Cardiac fibroblast (primary cell): ENCODE measurements around the gene CLRN3.

Experiments
- DNase-seq, 2 donors: peaks; one replicate each; pipeline versions ENCODE4 v3.0.0 to v3.0.0-alpha.2; 2010; ENCODE audit warnings: low read depth in 2 of 2
- H3K4me3 ChIP-seq, 2 donors: replicated peaks in 1 of 2; 1 replicate in 1 of 2; 2 replicates in 1 of 2; pipeline ENCODE4 v1.5.1; 2011; ENCODE audit warnings: low read depth in 2 of 2, low read length in 2 of 2, mild to moderate bottlenecking in 2 of 2, moderate library complexity in 1 of 2
- TF ChIP-seq, protein P1 (sequence below): IDR thresholded peaks from one replicate; pipeline ENCODE4 v1.5.1; 2011; ENCODE audit warnings: low read depth, mild to moderate bottlenecking, low read length, inconsistent platforms

CLRN3 gene

DNA sequence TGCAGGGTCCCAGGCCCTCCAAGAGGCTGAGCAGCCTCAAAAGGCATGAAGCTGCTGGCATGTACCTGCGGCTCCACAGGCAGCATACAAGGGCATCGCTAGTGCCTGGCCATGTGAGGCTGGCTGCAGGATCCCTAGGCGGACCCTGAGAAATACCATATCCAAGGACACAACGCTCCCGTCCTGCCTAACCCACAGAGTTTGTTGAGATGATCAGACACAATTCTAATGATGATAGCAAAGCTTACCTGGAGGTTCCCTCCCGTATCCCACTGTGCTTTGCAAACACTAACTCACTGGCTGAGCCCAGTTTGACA, 17.3 kb downstream of the CLRN3 start:
- H3K4me3 ChIP-seq = no peak overlapping the region
- TF ChIP-seq, protein P1, sequence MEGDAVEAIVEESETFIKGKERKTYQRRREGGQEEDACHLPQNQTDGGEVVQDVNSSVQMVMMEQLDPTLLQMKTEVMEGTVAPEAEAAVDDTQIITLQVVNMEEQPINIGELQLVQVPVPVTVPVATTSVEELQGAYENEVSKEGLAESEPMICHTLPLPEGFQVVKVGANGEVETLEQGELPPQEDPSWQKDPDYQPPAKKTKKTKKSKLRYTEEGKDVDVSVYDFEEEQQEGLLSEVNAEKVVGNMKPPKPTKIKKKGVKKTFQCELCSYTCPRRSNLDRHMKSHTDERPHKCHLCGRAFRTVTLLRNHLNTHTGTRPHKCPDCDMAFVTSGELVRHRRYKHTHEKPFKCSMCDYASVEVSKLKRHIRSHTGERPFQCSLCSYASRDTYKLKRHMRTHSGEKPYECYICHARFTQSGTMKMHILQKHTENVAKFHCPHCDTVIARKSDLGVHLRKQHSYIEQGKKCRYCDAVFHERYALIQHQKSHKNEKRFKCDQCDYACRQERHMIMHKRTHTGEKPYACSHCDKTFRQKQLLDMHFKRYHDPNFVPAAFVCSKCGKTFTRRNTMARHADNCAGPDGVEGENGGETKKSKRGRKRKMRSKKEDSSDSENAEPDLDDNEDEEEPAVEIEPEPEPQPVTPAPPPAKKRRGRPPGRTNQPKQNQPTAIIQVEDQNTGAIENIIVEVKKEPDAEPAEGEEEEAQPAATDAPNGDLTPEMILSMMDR = no peak
- no peak for DNase-seq

- DNase-seq = no peak
- TF ChIP-seq, protein P1 = no peak
- H3K4me3 ChIP-seq = no peak overlapping the region
Observed at GRCh38 chr10:127874671-127875448, 17.9 kb downstream of the CLRN3 start.

GRCh38 chr10:127873901-127874470, 18.8 kb downstream of the CLRN3 start:
- no peak overlapping the region for H3K4me3 ChIP-seq
- no peak for DNase-seq
- TF ChIP-seq, protein P1 = no peak

- TF ChIP-seq, protein P1 = no peak
- peak in 1 of 2 donors; percentile 23 for DNase-seq
- H3K4me3 ChIP-seq = no peak overlapping the region
Observed at GRCh38 chr10:127872871-127873600, 19.7 kb downstream of the CLRN3 start.

DNA sequence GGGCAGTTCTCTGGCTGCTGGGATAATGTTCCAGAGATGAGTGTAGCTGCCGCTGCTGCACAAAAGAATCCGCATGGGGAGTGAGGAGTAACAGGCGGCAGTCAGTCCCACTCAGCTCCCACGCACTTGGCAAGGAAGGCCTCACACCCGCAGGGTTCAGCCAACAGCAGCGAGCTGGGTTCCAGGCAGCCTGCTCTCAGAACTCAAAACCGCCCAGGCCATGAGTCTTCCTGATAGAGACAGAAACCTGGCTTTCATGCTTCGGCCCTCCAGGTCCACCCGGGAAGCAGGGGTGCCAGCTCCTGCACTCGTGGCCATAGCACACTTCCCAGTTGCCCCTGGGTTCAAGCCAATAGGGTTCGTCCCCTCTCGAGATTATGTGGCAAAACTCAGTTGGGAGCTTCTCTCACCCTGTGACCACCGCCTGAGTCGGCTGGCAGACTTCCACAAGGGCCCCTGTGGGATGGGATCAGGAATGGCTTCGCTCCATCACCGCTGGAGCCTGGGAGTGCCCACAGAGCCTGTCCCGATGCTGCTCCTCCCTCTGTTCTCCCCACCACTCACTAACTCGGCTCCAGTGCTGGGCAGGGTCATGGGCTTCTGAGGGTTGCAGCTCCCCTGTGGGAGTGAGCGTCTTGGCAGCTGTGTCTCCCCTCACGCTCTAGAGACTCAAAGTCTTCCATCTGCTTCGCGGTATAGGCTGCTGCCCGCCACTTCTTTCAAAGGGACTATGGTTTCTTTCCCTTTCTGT, 20.6 kb downstream of the CLRN3 start:
- TF ChIP-seq, protein P1 = no peak
- H3K4me3 ChIP-seq = no peak overlapping the region
- peak; percentile 24 to 63 for DNase-seq

GRCh38 chr10:127871631-127872010, 21.1 kb downstream of the CLRN3 start:
- DNase-seq = no peak
- H3K4me3 ChIP-seq = no peak overlapping the region
- TF ChIP-seq, protein P1 = no peak
